Breast epithelium (tissue), 4 donors: ENCODE data around the gene CENPU. TPM values are rescaled to one million over a fixed set of nuclear protein-coding genes. Genes with fewer than 3 reads are reported as not detected.

Source experiments
- DNase-seq, 2 donors: peaks; one replicate each; pipeline ENCODE4 v3.0.0-alpha.2; 2019; ENCODE audit warnings: low spot score in 2 of 2
- H3K27ac ChIP-seq, 2 donors: fragments of 200-600 bp; sonication (generic) in 1 of 2; one replicate each; pipeline ENCODE4 v1.5.1; 2016 to 2019; ENCODE audit warnings: mild to moderate bottlenecking in 1 of 2
- H3K27me3 ChIP-seq, 2 donors: fragments of 200-600 bp; sonication (generic) in 1 of 2; one replicate each; pipeline versions ENCODE4 v1.5.1 to v1.6.0; 2017 to 2019; ENCODE audit warnings: control low read depth in 1 of 2, mild to moderate bottlenecking in 1 of 2
- H3K36me3 ChIP-seq: fragments of 200-600 bp; one replicate; pipeline ENCODE4 v1.5.1; 2019
- H3K4me1 ChIP-seq, 2 donors: fragments of 200-600 bp; sonication (generic); one replicate each; pipeline ENCODE4 v1.5.1; 2016 to 2019; ENCODE audit warnings: control low read depth in 1 of 2
- H3K4me3 ChIP-seq, 3 donors: fragments of 200-600 bp; sonication (generic); 1 replicate in 2 of 3; 2 replicates in 1 of 3; pipeline ENCODE4 v1.5.1; 2016 to 2019; ENCODE audit warnings: mild to moderate bottlenecking in 3 of 3, moderate library complexity in 2 of 3
- H3K9me3 ChIP-seq, 2 donors: fragments of 200-600 bp; sonication (generic) in 1 of 2; one replicate each; pipeline ENCODE4 v1.5.1; 2016 to 2019; ENCODE audit warnings: control low read depth in 1 of 2
- CTCF ChIP-seq, 3 donors: fragments of 450-650 bp; IDR thresholded peaks; one replicate each; pipeline ENCODE4 v1.5.1; 2016 to 2017; ENCODE audit warnings: antibody characterized with exemption in 3 of 3, mild to moderate bottlenecking in 3 of 3, moderate library complexity in 3 of 3
- POLR2A ChIP-seq: fragments of 450-650 bp; IDR thresholded peaks from one replicate; pipeline ENCODE4 v1.6.1; 2016; ENCODE audit warnings: antibody characterized with exemption, mild to moderate bottlenecking, moderate library complexity
- POLR2AphosphoS5 ChIP-seq, 3 donors: sonication (generic); formaldehyde crosslinking; IDR thresholded peaks; one replicate each; pipeline ENCODE4 v1.6.1; 2017; ENCODE audit warnings: antibody characterized with exemption in 3 of 3
- intact Hi-C: fragments of 100-400 bp; cut with DNase I; formaldehyde crosslinking; loops from one replicate; pipeline ENCODE4 v1.15.1; 2023; ENCODE audit warnings: low total_unique reads
- total RNA-seq, 3 donors: library from RNA; depleted of rRNA; stranded (reverse); fragments of >200 nt; gene quantifications; one replicate each; pipeline ENCODE4 v1.1.0, GENCODE V29; 2016

CENPU gene
- total RNA-seq, 3 donors from 2014 or later: 2.2 to 4.3 (median 2.6) TPM

- no peak for DNase-seq
- H3K4me1 ChIP-seq: peaks cover 0 to 9% of the 10 kb centered on the region in 2 donors
- no peaks in the 10 kb centered on the region for H3K36me3 ChIP-seq
- intact Hi-C loops: no loop called here
- H3K9me3 ChIP-seq: no peaks in the 10 kb centered on the region
- no peak overlapping the region for H3K4me3 ChIP-seq
- no peak overlapping the region for H3K27ac ChIP-seq
- no peak for TF ChIP-seq CTCF (IDR thresholded peaks at IDR 0.05)
- no peak for TF ChIP-seq POLR2A
- no peak for TF ChIP-seq POLR2AphosphoS5 (IDR thresholded peaks at IDR 0.05)
- no peaks in the 10 kb centered on the region for H3K27me3 ChIP-seq
These were observed 1.8 kb downstream of the CENPU start for GRCh38 chr4:184732126-184732525.

GRCh38 chr4:184731056-184731455 is 2.8 kb downstream of the CENPU start:
- intact Hi-C loops: no loop called here

GRCh38 chr4:184729946-184730345 is 4.0 kb downstream of the CENPU start:
- H3K27me3 ChIP-seq: no peaks in the 10 kb centered on the region
- peaks cover 0 to 8% of the 10 kb centered on the region in 2 donors for H3K4me1 ChIP-seq
- intact Hi-C loops: no loop called here
- no peak overlapping the region for H3K27ac ChIP-seq
- no peaks in the 10 kb centered on the region for H3K36me3 ChIP-seq
- no peaks in the 10 kb centered on the region for H3K9me3 ChIP-seq
- H3K4me3 ChIP-seq: no peak overlapping the region
- no peak for DNase-seq
- TF ChIP-seq POLR2AphosphoS5 (IDR thresholded peaks at IDR 0.05) (no peak), CTCF (IDR thresholded peaks at IDR 0.05) (no peak), POLR2A (no peak)

More at GRCh38 chr4:184731056-184731455, 2.8 kb downstream of the CENPU start:
- Histone ChIP-seq H3K27me3 (no peaks in the 10 kb centered on the region), H3K36me3 (no peaks in the 10 kb centered on the region), H3K27ac (no peak overlapping the region), H3K4me1 (peaks cover 0 to 9% of the 10 kb centered on the region in 2 donors), H3K9me3 (no peaks in the 10 kb centered on the region), H3K4me3 (no peak overlapping the region)
- DNase-seq: no peak
- TF ChIP-seq CTCF (IDR thresholded peaks at IDR 0.05) (no peak), POLR2AphosphoS5 (IDR thresholded peaks at IDR 0.05) (no peak), POLR2A (no peak)

GRCh38 chr4:184728858-184729257 is 5.0 kb downstream of the CENPU start:
- Histone ChIP-seq H3K9me3 (no peaks in the 10 kb centered on the region), H3K4me1 (peaks cover 0 to 5% of the 10 kb centered on the region in 2 donors), H3K27me3 (no peaks in the 10 kb centered on the region), H3K4me3 (no peak overlapping the region), H3K27ac (peak overlapping the region in 1 of 2 donors; percentile 12), H3K36me3 (no peaks in the 10 kb centered on the region)
- TF ChIP-seq CTCF (IDR thresholded peaks at IDR 0.05): no peak
- TF ChIP-seq POLR2AphosphoS5 (IDR thresholded peaks at IDR 0.05): no peak
- no peak for TF ChIP-seq POLR2A
- intact Hi-C loops: no loop called here
- DNase-seq: no peak

GRCh38 chr4:184727430-184727829 is 6.5 kb downstream of the CENPU start:
- H3K27ac ChIP-seq: no peak overlapping the region
- H3K36me3 ChIP-seq: no peaks in the 10 kb centered on the region
- intact Hi-C loops: no loop called here
- no peak for DNase-seq
- no peak overlapping the region for H3K4me3 ChIP-seq
- no peaks in the 10 kb centered on the region for H3K4me1 ChIP-seq
- H3K9me3 ChIP-seq: no peaks in the 10 kb centered on the region
- no peaks in the 10 kb centered on the region for H3K27me3 ChIP-seq
- no peak for TF ChIP-seq POLR2AphosphoS5 (IDR thresholded peaks at IDR 0.05)
- no peak for TF ChIP-seq POLR2A
- TF ChIP-seq CTCF (IDR thresholded peaks at IDR 0.05): no peak
